ENCODE results near the gene MAB21L4. TPM values are rescaled to one million over a fixed set of nuclear protein-coding genes. Genes with fewer than 3 reads are reported as not detected.

Gene MAB21L4
- total RNA-seq, 2 donors from 2014 or later: 1.1 to 3.5 TPM

DNA sequence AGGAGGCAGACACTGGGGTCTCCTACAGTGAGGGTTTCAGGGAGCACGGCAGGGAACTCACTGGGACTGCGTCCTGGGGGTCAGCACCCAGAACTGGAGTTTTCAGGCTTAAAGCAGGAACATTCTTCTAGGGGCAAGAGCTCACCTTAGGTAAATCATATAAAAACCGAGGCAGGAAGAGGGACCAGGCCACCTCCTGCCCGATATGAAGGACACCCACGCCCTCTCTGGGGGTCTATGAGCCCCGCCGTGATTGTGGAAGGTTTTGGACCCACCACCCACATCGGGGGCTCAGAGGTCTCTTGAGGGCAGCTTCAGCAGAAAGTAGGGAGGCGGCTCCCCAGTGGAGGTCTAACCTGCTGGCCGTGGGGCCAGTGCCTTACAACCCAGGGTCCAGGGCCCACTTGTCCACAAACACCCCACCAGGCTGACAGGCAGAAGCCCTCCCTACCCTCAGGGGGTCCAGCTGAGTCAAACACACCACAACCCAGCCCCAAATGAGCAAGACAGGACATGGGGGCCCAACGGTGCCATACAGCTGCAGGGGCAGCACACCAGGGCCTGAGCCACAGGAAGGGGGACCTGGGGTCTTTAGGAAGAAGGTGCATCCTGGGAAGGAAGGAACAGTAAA is 35.5 kb upstream of the MAB21L4 start:
- DNase-seq (ENCODE audit: low spot score): no peak
- Histone ChIP-seq H3K27me3 (replicated peaks; ENCODE audit: insufficient read depth) (no peaks in the 10 kb centered on the region), H3K4me3 (no peak overlapping the region), H3K27ac (no peak overlapping the region), H3K4me1 (replicated peaks) (no peaks in the 10 kb centered on the region), H3K9me3 (no peaks in the 10 kb centered on the region), H3K36me3 (no peaks in the 10 kb centered on the region)
- TF ChIP-seq POLR2A (IDR thresholded peaks at IDR 0.05) (no peak), POLR2AphosphoS5 (IDR thresholded peaks at IDR 0.05) (no peak)
- intact Hi-C loops (cut with DNase I): no loop called here
- 89% methylated on average over 11 of the region's 11 CpGs for WGBS

DNA sequence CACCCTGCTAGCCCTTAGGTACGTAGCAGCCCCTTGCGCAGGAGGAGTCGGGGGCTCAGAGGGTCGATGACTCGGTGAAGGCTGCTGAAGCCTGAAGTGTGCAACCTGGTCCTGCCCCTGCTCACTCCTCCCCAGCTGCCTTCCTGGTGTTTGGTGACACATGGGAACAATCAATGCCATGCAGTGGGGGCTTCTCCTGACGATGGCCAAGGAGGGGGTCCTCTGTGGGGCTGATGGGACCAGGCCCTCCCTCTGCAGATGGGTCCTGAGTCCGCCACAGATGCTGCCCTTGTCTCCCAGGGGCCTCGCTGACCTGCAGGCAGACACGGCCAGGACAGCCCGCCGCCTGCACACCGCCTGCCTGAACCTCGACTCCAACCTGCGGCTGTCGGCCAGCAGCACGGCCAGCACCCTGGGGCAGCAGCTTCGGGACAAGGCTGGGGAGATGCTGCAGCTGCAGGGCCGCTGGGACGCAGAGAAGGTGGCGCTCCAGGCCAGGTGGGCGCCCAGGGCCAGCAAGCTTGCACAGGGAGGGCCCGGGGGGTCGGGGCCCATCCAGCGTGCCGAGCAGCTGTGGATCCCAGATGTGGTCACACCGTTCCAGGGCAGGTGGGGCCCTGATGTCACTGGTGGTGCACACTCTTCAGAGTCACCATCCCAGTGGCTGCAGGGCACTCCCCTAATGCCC is 34.8 kb upstream of the MAB21L4 start:
- Histone ChIP-seq H3K4me1 (replicated peaks) (no peaks in the 10 kb centered on the region), H3K36me3 (no peaks in the 10 kb centered on the region), H3K9me3 (no peaks in the 10 kb centered on the region), H3K27ac (no peak overlapping the region), H3K4me3 (no peak overlapping the region), H3K27me3 (replicated peaks; ENCODE audit: insufficient read depth) (no peaks in the 10 kb centered on the region)
- no peak for DNase-seq (ENCODE audit: low spot score)
- 91% methylated on average over 18 of the region's 26 CpGs for whole genome bisulfite sequencing
- intact Hi-C loops (cut with DNase I): no loop called here
- TF ChIP-seq, protein P1, sequence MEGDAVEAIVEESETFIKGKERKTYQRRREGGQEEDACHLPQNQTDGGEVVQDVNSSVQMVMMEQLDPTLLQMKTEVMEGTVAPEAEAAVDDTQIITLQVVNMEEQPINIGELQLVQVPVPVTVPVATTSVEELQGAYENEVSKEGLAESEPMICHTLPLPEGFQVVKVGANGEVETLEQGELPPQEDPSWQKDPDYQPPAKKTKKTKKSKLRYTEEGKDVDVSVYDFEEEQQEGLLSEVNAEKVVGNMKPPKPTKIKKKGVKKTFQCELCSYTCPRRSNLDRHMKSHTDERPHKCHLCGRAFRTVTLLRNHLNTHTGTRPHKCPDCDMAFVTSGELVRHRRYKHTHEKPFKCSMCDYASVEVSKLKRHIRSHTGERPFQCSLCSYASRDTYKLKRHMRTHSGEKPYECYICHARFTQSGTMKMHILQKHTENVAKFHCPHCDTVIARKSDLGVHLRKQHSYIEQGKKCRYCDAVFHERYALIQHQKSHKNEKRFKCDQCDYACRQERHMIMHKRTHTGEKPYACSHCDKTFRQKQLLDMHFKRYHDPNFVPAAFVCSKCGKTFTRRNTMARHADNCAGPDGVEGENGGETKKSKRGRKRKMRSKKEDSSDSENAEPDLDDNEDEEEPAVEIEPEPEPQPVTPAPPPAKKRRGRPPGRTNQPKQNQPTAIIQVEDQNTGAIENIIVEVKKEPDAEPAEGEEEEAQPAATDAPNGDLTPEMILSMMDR (IDR thresholded peaks at IDR 0.05): no peak
- TF ChIP-seq POLR2AphosphoS5 (IDR thresholded peaks at IDR 0.05) (no peak), POLR2A (IDR thresholded peaks at IDR 0.05) (no peak)

DNA sequence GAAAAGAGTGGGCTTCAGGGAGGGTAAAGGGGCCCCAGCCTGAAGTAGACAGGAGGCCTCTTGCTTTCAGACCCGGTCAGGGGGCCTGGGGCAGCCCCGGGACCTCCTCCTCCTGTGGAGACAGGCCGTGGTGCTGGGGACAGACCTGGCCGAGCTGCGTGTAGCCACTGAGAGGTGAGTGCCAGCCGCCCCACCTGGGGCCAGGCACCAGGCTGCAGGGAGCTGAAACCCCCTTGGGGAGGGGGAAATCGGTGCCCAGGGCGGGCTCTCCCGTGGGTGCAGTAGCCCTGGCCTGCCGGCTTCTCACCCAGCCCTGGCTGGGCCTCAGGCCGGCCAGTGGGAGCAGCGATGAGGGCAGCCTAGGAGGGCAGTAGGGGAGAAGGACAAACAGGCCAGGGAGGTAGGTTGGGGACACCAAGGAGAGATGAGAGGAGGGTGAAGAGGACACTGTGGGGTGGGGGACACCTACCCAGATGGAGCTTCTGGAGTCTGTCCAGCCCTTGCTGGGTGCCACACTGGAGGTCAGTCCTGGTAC is 34.2 kb upstream of the MAB21L4 start:
- 91% methylated on average over 7 of the region's 12 CpGs for WGBS
- no peak for DNase-seq (ENCODE audit: low spot score)

DNA sequence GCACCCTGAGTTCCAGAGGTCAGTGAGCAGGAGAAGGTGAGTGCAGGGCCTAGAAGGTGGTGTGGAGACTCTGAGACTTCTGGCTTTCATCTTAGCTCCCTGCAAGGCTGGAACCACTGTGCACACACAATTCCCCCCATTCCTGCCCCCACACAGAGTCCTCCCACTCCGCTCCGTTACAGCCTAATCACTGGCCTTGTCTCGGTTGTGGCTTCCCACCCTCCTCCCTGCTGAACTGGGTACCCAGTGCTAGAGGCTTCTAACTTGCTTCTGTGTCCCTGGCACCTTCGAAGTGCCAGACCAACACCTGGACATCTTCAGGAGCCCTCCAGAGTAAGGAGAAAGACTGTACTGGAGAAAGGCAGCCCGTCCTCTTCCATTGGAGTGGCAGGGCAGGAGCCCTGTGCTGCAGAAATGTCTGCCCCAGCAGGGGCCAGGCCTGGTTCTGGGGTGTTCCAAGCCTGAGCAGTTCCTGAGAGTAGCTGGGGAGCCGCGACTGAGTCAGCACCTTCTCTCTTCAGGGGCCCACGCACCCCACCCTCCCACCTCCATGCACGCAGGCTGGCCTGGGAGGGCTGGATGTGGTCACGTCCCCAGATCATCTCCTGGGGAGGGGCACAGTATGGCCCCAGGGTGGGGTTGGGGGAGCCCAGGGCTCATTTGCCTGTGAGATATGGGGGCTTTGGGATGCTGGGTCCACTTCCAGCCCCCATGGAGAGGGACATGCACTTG is 33.6 kb upstream of the MAB21L4 start:
- Histone ChIP-seq H3K9me3 (no peaks in the 10 kb centered on the region), H3K36me3 (no peaks in the 10 kb centered on the region), H3K4me3 (no peak overlapping the region), H3K27me3 (replicated peaks; ENCODE audit: insufficient read depth) (no peaks in the 10 kb centered on the region), H3K4me1 (replicated peaks) (no peaks in the 10 kb centered on the region), H3K27ac (no peak overlapping the region)
- intact Hi-C loops (cut with DNase I): no loop called here
- 91% methylated on average over 10 of the region's 10 CpGs for WGBS
- no peak for DNase-seq (ENCODE audit: low spot score)
- no peak for TF ChIP-seq POLR2AphosphoS5 (IDR thresholded peaks at IDR 0.05)
- TF ChIP-seq, protein P1 (IDR thresholded peaks at IDR 0.05): no peak

More for the DNA sequence above, 34.2 kb upstream of the MAB21L4 start:
- H3K9me3 ChIP-seq: no peaks in the 10 kb centered on the region
- H3K27ac ChIP-seq: no peak overlapping the region
- no peaks in the 10 kb centered on the region for H3K36me3 ChIP-seq
- no peak overlapping the region for H3K4me3 ChIP-seq
- intact Hi-C loops (cut with DNase I): no loop called here
- TF ChIP-seq, protein P1 (IDR thresholded peaks at IDR 0.05): no peak
- TF ChIP-seq POLR2AphosphoS5 (IDR thresholded peaks at IDR 0.05): no peak
- no peak for TF ChIP-seq POLR2A (IDR thresholded peaks at IDR 0.05)
- no peaks in the 10 kb centered on the region for H3K4me1 ChIP-seq (replicated peaks)
- no peaks in the 10 kb centered on the region for H3K27me3 ChIP-seq (replicated peaks; ENCODE audit: insufficient read depth)

Data from prostate gland (tissue), 2 donors.